HG02852 (cell line): ENCODE results near the gene NBL1.

Experiments
- ATAC-seq: cut with Tn5 transposase; IDR thresholded peaks from one replicate; pipeline ENCODE4 v1.9.1; 2021; ENCODE audit warnings: mild to moderate bottlenecking, moderate library complexity; ENCODE audit not compliant: unreplicated experiment

The NBL1 gene

GRCh38 chr1:19665496-19666465 is 21.7 kb downstream of the NBL1 start:
- ATAC-seq = no peak

- ATAC-seq = no peak
Measured at GRCh38 chr1:19668888-19669287, 24.8 kb downstream of the NBL1 start.

- ATAC-seq = no peak
Measured at GRCh38 chr1:19670787-19671186, 26.7 kb downstream of the NBL1 start.

GRCh38 chr1:19672237-19672636 is 28.1 kb downstream of the NBL1 start:
- ATAC-seq = no peak

- ATAC-seq = no peak
Measured at GRCh38 chr1:19675797-19676196, 31.7 kb downstream of the NBL1 start.

- no peak for ATAC-seq
Measured at GRCh38 chr1:19676438-19676922, 32.4 kb downstream of the NBL1 start.

GRCh38 chr1:19678493-19678892 is 34.4 kb downstream of the NBL1 start:
- no peak for ATAC-seq

GRCh38 chr1:19678931-19679453 is 34.9 kb downstream of the NBL1 start:
- no peak for ATAC-seq

GRCh38 chr1:19679691-19680090 is 35.6 kb downstream of the NBL1 start:
- no peak for ATAC-seq

GRCh38 chr1:19680644-19681043 is 36.5 kb downstream of the NBL1 start:
- no peak for ATAC-seq

GRCh38 chr1:19682257-19682656 is 38.1 kb downstream of the NBL1 start:
- no peak for ATAC-seq

GRCh38 chr1:19682901-19683300 is 38.8 kb downstream of the NBL1 start:
- ATAC-seq = no peak

GRCh38 chr1:19683351-19683750 is 39.2 kb downstream of the NBL1 start:
- no peak for ATAC-seq

- ATAC-seq = no peak
Measured at GRCh38 chr1:19684677-19685076, 40.6 kb downstream of the NBL1 start.

GRCh38 chr1:19685994-19686393 is 41.9 kb downstream of the NBL1 start:
- no peak for ATAC-seq

- ATAC-seq = no peak
Measured at GRCh38 chr1:19687414-19687813, 43.3 kb downstream of the NBL1 start.

- ATAC-seq = no peak
Measured at GRCh38 chr1:19688041-19688842, 44.1 kb downstream of the NBL1 start.

GRCh38 chr1:19689085-19689757 is 45.1 kb downstream of the NBL1 start:
- no peak for ATAC-seq

- no peak for ATAC-seq
Measured at GRCh38 chr1:19689856-19690255, 45.7 kb downstream of the NBL1 start.

- ATAC-seq = no peak
Measured at GRCh38 chr1:19690342-19690741, 46.2 kb downstream of the NBL1 start.

GRCh38 chr1:19694298-19694697 is 50.2 kb downstream of the NBL1 start:
- no peak for ATAC-seq
